B cell (primary cell): ENCODE results near the gene ARAP1. TPM values are rescaled to one million over a fixed set of nuclear protein-coding genes. Genes with fewer than 3 reads are reported as not detected.

Source experiments
- ATAC-seq: fragments of 200-7000 bp; cut with Tn5 transposase; one replicate; pipeline ENCODE4 v1.10.0; 2021; ENCODE audit warnings: low read depth, mild to moderate bottlenecking, moderate number of reproducible peaks, moderate library complexity
- CTCF ChIA-PET: fragments of 350-600 bp; sonication (Branson Sonifier 250); formaldehyde crosslinking; loops from one replicate; lab custom pipeline; 2021; ENCODE audit warnings: antibody characterized with exemption, inconsistent platforms; lab: Charles Lee
- POLR2A ChIA-PET: fragments of 350-600 bp; sonication (Branson Sonifier 250); formaldehyde crosslinking; loops from one replicate; lab custom pipeline; 2021; ENCODE audit warnings: antibody characterized with exemption; lab: Charles Lee
- DNase-seq: peaks from one replicate; pipeline ENCODE4 v3.0.0; 2013
- H2AFZ ChIP-seq: 2 replicates; pipeline ENCODE4 v1.6.1; 2012; ENCODE audit warnings: mild to moderate bottlenecking, low read depth, low read length; ENCODE audit not compliant: insufficient read depth, poor library complexity, severe bottlenecking
- H3K27ac ChIP-seq, 2 donors: 1 replicate in 1 of 2; 2 replicates in 1 of 2; pipeline ENCODE4 v1.5.1; 2012 to 2013; ENCODE audit warnings: low read length in 2 of 2, mild to moderate bottlenecking in 2 of 2, moderate library complexity in 1 of 2
- H3K27me3 ChIP-seq, 4 experiments: fragments of 200-600 bp in 1 of 4; sonication (generic) in 1 of 4; replicated peaks in 1 of 4; 1 replicate in 2 of 4; 2 replicates in 2 of 4; pipeline versions ENCODE4 v1.6.1 to v1.7.0; 2013 to 2016; ENCODE audit warnings: low read length in 3 of 4, mild to moderate bottlenecking in 2 of 4, mixed read lengths in 1 of 4, moderate library complexity in 1 of 4; ENCODE audit not compliant: insufficient read depth in 4 of 4, control insufficient read depth in 3 of 4; ENCODE audit errors: control extremely low read depth in 1 of 4
- H3K36me3 ChIP-seq, 2 experiments: replicated peaks in 1 of 2; 1 replicate in 1 of 2; 2 replicates in 1 of 2; pipeline versions ENCODE4 v1.6.1 to v1.7.1; 2013; ENCODE audit warnings: low read length in 1 of 2; ENCODE audit not compliant: insufficient read depth in 2 of 2, control insufficient read depth in 1 of 2; ENCODE audit errors: control extremely low read depth in 1 of 2, extremely low read depth in 1 of 2
- H3K4me1 ChIP-seq, 2 donors: fragments of 200-600 bp in 1 of 2; sonication (generic) in 1 of 2; 1 replicate in 1 of 2; 2 replicates in 1 of 2; pipeline versions ENCODE4 v1.5.1 to v1.6.1; 2013 to 2017; ENCODE audit warnings: low read length in 2 of 2; ENCODE audit not compliant: control insufficient read depth in 2 of 2, insufficient read depth in 2 of 2
- H3K4me2 ChIP-seq: replicated peaks from 2 replicates; pipeline ENCODE3; 2012; ENCODE audit warnings: mild to moderate bottlenecking, low read depth, low read length; ENCODE audit not compliant: poor library complexity, severe bottlenecking
- H3K4me3 ChIP-seq, 5 experiments: fragments of 200-600 bp in 1 of 5; sonication (generic) in 1 of 5; 1 replicate in 3 of 5; 2 replicates in 2 of 5; pipeline versions ENCODE4 v1.5.1 to v1.7.0; 2011 to 2016; ENCODE audit warnings: low read length in 4 of 5, mild to moderate bottlenecking in 4 of 5, low read depth in 2 of 5, control low read depth in 1 of 5, moderate library complexity in 1 of 5; ENCODE audit not compliant: insufficient read depth in 1 of 5; ENCODE audit errors: control extremely low read depth in 1 of 5, extremely low read depth in 1 of 5
- H3K79me2 ChIP-seq: fragments of 200-600 bp; sonication (generic); one replicate; pipeline ENCODE4 v1.6.0; 2016; ENCODE audit warnings: low read length; ENCODE audit not compliant: control insufficient read depth, insufficient read depth
- H3K9ac ChIP-seq: fragments of 200-600 bp; sonication (generic); 2 replicates; pipeline ENCODE4 v1.6.1; 2017; ENCODE audit warnings: mild to moderate bottlenecking, low read length, moderate library complexity
- H3K9me3 ChIP-seq, 3 donors: one replicate each; pipeline versions ENCODE4 v1.6.1 to v1.7.1; 2013; ENCODE audit warnings: low read length in 2 of 3; ENCODE audit not compliant: control insufficient read depth in 2 of 3, insufficient read depth in 1 of 3; ENCODE audit errors: control extremely low read depth in 1 of 3
- H4K20me1 ChIP-seq: 2 replicates; pipeline ENCODE4 v1.6.0; 2012; ENCODE audit warnings: mild to moderate bottlenecking, low read length; ENCODE audit not compliant: insufficient read depth, control insufficient read depth, poor library complexity, severe bottlenecking
- H3K27ac Mint-ChIP-seq: one replicate; pipeline ENCODE4 v1.8.0; 2021; ENCODE audit warnings: mixed read lengths
- H3K27me3 Mint-ChIP-seq: one replicate; pipeline ENCODE4 v1.8.0; 2021; ENCODE audit warnings: mixed read lengths
- H3K4me1 Mint-ChIP-seq: one replicate; pipeline ENCODE4 v1.8.0; 2021; ENCODE audit warnings: mixed read lengths
- H3K4me3 Mint-ChIP-seq: one replicate; pipeline ENCODE4 v1.8.0; 2021; ENCODE audit warnings: mixed read lengths
- H3K9me3 Mint-ChIP-seq: one replicate; pipeline ENCODE4 v1.8.0; 2022; ENCODE audit warnings: mixed read lengths; ENCODE audit not compliant: insufficient read depth
- EZH2 ChIP-seq: IDR thresholded peaks from 2 replicates; pipeline ENCODE4 v1.6.1; 2012; ENCODE audit warnings: borderline replicate concordance, low read depth, mild to moderate bottlenecking, moderate library complexity, low read length; ENCODE audit not compliant: insufficient read depth, poor library complexity, severe bottlenecking
- WGBS: methylation state at CpG from one replicate; pipeline ENCODE4 v1.1.5; 2013; ENCODE audit warnings: missing lambda C conversion rate; ENCODE audit not compliant: insufficient coverage; 5-methylcytosine and 5-hydroxymethylcytosine counted together
- intact Hi-C: fragments of 100-400 bp; cut with micrococcal nuclease; formaldehyde crosslinking; loops from one replicate; pipeline ENCODE4 v1.10.0; 2022
- polyA plus RNA-seq: library from polyadenylated mRNA; depleted of rRNA; stranded (reverse); fragments of >200 nt; gene quantifications from 2 replicates; pipeline ENCODE4 v1.2.3, GENCODE V29; 2012
- total RNA-seq, 2 donors: library from RNA; stranded (reverse); fragments of 120-200 nt in 1 of 2; gene quantifications; 1 replicate in 1 of 2; 2 replicates in 1 of 2; pipeline versions ENCODE4 v1.2.3 to v1.2.4, GENCODE V29; 2013 to 2022
- TF ChIP-seq, protein P1 (sequence below): fragments of 200-600 bp; IDR thresholded peaks from one replicate; pipeline ENCODE4 v1.8.0; 2022; ENCODE audit warnings: antibody characterized with exemption, mild to moderate bottlenecking

ARAP1 gene
- total and polyA plus RNA-seq, 2 donors (not counting 1 experiment from before 2014, with no cell fraction given), result 143 to 242 TPM

DNA sequence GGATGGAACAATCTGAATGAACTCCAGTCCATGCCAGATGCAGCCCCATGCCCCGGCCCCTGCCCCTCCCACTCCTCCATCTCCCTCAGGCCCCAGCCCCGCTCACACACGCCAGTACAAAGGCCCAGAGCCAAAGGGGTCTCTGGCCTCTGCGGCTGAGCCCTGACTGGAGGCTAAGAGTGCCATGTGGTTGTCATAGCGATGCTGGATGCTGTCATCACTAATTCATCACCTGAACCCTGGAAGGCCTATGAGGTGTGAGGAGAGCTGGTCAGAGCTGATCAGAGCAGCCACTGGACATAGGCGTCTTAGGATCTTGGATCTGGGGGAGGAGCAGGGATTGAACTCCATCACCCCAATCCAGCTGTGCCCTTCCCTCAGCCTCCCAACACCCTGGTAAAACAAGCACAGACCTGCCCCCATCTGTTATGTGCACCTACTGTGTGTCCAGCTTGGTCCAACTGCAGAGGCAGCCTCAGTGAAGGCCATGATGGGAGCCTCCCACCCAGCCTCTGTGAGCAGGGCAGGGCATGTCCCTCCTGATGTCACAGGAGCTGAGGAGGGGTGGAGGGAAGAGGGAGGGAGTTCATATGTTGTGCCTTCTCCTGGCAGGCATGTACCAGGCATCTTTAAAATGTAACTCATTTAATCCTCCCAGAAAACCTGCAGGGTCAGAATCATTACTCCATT is 94.7 kb downstream of the ARAP1 start:
- H3K27me3 ChIP-seq, result peaks cover 0 to 6% (median 1%) of the 10 kb centered on the region in 4 experiments
- no peak overlapping the region for H3K27ac ChIP-seq
- H3K4me2 ChIP-seq, result no peak overlapping the region
- Mint-ChIP-seq H3K27ac (no peak overlapping the region), H3K27me3 (peaks cover 28% of the 10 kb centered on the region), H3K9me3 (no peaks in the 10 kb centered on the region), H3K4me3 (no peak overlapping the region), H3K4me1 (no peaks in the 10 kb centered on the region)
- H3K9ac ChIP-seq, result no peak overlapping the region
- 100% methylated on average over 1 of the region's 6 CpGs for WGBS
- ChIA-PET POLR2A (no interaction called here), CTCF (interaction anchor here (1.1 to 2.5 kb wide), 2 partner anchors 10 to 71 kb away, joined by 4 to 7 read pairs; no protein-coding TSS in a partner anchor)
- H4K20me1 ChIP-seq, result no peaks in the 10 kb centered on the region
- intact Hi-C loops, result no loop called here
- TF ChIP-seq, protein P1, sequence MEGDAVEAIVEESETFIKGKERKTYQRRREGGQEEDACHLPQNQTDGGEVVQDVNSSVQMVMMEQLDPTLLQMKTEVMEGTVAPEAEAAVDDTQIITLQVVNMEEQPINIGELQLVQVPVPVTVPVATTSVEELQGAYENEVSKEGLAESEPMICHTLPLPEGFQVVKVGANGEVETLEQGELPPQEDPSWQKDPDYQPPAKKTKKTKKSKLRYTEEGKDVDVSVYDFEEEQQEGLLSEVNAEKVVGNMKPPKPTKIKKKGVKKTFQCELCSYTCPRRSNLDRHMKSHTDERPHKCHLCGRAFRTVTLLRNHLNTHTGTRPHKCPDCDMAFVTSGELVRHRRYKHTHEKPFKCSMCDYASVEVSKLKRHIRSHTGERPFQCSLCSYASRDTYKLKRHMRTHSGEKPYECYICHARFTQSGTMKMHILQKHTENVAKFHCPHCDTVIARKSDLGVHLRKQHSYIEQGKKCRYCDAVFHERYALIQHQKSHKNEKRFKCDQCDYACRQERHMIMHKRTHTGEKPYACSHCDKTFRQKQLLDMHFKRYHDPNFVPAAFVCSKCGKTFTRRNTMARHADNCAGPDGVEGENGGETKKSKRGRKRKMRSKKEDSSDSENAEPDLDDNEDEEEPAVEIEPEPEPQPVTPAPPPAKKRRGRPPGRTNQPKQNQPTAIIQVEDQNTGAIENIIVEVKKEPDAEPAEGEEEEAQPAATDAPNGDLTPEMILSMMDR, result no peak
- TF ChIP-seq EZH2, result no peak
- H3K9me3 ChIP-seq, result no peaks in the 10 kb centered on the region
- H3K4me1 ChIP-seq, result no peaks in the 10 kb centered on the region
- no peak overlapping the region for H3K4me3 ChIP-seq
- no peak overlapping the region for H2AFZ ChIP-seq
- H3K36me3 ChIP-seq, result no peaks in the 10 kb centered on the region
- H3K79me2 ChIP-seq, result no peaks in the 10 kb centered on the region
- no peak for DNase-seq
- no peak for ATAC-seq

DNA sequence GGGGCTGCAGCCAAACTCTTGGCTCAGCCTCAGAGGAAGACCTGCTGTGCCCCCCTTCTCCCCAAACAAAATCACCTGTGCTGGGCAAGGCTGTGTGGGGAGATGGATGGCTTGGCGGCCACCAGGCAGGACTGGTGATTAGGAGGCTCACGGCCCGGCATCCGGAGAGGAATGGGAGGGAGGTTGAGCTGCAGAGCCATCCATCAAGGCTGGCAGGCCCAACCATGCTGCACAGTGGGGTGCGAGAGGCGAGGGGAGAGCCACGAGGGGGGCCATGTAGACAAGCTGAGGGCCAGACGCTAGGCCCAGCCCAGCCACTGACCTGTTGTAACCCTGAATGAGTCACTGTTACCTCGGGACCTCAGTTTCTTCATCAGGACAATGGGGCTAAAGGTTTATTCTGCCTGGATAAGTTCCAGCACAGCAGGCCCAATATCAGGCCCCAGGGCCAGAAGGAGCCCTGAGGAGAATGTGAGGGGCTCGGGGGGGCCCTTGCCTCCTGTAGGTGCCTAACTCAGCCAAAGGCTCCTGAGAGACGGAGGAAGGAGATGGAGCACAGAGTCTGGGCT is 96.2 kb downstream of the ARAP1 start:
- peaks cover 0 to 7% (median 1%) of the 10 kb centered on the region in 4 experiments for H3K27me3 ChIP-seq
- no peak overlapping the region for H3K4me3 ChIP-seq
- POLR2A ChIA-PET, result no interaction called here
- Mint-ChIP-seq H3K27ac (no peak overlapping the region), H3K27me3 (peaks cover 24% of the 10 kb centered on the region), H3K4me1 (no peaks in the 10 kb centered on the region), H3K9me3 (no peaks in the 10 kb centered on the region), H3K4me3 (no peak overlapping the region)
- no peak overlapping the region for H3K9ac ChIP-seq
- DNase-seq (no peak), ATAC-seq (no peak)
- H2AFZ ChIP-seq, result no peak overlapping the region
- no peaks in the 10 kb centered on the region for H3K9me3 ChIP-seq
- 76% methylated on average over 11 of the region's 11 CpGs for WGBS
- no peak overlapping the region for H3K4me2 ChIP-seq
- no peaks in the 10 kb centered on the region for H3K36me3 ChIP-seq
- intact Hi-C loops, result no loop called here
- no peaks in the 10 kb centered on the region for H4K20me1 ChIP-seq
- H3K27ac ChIP-seq, result no peak overlapping the region
- CTCF ChIA-PET, result interaction anchor here (2.5 kb wide), 1 partner anchor 70 kb away, joined by 7 read pairs; no protein-coding TSS in a partner anchor
- no peaks in the 10 kb centered on the region for H3K4me1 ChIP-seq
- no peaks in the 10 kb centered on the region for H3K79me2 ChIP-seq
- no peak for TF ChIP-seq EZH2
